Renal cortical epithelial cell (primary cell): ENCODE data around the gene LRRC8C. TPM values are rescaled to one million over a fixed set of nuclear protein-coding genes. Genes with fewer than 3 reads are reported as not detected.

Experiments
- DNase-seq: peaks from one replicate; pipeline ENCODE4 v3.0.0-alpha.2; 2011; ENCODE audit warnings: low read depth
- total RNA-seq: library from RNA; depleted of rRNA; stranded (reverse); fragments of >200 nt; gene quantifications from 2 replicates; pipeline ENCODE4 v1.2.3, GENCODE V29; 2014

LRRC8C gene
- total RNA-seq, 1 donor from 2014 or later, result 2.6 TPM

DNA sequence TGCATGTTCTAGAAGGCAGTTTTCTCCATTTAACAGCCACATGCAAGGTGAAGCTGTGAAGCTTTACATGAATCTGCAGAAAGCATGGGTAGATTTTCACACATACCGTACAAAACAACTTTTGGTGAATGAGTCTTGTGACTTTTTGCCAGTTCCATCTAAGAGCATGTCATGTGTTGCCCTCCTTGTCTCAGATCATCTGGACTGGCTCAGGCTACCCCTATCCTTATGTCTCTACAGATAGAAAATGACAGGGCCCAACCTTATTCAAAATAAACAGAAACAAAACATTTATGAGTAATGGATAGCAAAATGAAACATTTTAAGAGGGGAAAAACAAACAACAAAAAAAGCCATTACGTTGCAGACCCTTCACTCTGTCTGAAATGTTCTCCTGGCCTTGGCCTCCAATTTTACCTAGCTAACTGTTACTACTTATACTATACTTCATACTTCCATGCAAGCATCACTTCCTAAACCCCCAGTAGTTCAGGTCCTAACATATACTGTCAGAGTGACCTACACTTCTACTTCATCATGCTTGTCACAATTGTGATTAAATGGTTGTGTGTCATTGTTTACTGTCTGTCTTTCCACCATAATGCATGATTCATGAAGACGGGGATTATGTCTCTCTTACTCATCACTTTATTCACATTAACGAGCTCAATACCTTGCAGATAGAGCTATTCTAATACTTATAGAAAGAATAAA is 39.0 kb downstream of the LRRC8C start:
- DNase-seq, result peak; percentile 22

DNA sequence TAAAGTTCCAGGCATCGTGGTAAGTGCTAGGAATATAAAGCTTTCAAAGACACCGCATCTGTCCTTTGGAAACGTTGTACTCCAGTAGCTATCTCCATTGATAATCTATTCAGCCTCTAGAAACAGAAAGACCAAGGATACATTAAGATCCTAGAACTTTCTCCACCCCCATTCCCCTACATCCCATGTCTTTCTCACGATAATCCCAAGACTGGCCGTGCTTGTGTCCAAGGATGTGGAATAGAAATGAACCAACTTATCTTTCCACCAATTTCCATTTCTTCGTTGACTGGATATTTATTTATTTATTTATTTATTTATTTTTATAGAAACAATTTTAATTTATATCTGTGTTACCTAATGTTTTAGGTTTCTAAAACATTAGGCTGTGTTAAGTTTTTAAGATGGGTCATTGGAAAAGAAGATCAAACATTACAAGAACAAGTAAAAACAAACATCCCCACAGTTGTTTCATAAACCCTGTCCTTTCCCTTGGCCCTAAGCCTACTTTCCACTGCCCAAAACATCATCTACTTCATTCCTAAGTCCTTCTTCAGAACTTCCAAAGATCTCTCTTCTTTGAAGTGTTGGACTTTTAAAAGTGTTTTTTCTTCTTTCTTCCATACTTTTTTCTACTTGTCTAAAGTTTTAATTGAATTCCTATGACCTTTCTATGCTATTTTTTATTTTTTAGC is 39.7 kb downstream of the LRRC8C start:
- no peak for DNase-seq

DNA sequence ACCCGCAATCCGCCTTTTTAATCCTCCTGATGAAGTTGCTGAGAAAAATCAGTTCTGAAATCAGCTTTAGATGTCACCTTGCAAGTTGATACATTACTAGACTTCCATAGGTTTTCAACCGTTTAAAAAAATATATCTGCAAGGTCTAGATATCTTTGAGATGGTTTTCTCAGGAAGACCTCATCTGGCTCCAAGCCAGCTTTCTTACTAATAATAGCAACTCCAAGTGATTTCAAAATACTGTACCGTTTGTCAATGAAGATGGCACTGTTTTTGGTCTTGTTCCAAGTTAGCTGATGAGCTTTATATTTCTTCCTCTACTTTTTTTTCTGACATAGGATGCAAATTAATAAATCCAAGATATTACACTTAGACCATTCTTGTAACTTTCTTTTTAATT is 40.3 kb downstream of the LRRC8C start:
- no peak for DNase-seq

DNA sequence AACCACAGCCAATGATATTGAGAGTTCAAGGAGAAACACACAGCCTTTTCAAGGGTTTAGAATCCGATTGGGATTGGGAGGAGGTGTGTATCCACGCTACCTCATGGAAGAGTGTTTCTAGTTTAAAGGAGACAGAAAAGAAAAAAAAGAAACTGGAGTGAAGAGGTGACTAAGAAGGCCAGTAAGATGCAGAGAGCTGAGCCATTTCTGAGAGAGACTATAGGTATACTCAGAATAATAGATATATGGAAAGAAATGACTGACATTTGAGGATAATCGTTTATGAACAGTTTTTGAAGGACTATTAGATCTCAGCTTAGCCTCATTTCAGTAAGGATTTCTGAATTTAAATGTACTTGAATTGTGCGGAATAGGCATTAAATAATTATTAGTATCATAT is 42.8 kb downstream of the LRRC8C start:
- no peak for DNase-seq

DNA sequence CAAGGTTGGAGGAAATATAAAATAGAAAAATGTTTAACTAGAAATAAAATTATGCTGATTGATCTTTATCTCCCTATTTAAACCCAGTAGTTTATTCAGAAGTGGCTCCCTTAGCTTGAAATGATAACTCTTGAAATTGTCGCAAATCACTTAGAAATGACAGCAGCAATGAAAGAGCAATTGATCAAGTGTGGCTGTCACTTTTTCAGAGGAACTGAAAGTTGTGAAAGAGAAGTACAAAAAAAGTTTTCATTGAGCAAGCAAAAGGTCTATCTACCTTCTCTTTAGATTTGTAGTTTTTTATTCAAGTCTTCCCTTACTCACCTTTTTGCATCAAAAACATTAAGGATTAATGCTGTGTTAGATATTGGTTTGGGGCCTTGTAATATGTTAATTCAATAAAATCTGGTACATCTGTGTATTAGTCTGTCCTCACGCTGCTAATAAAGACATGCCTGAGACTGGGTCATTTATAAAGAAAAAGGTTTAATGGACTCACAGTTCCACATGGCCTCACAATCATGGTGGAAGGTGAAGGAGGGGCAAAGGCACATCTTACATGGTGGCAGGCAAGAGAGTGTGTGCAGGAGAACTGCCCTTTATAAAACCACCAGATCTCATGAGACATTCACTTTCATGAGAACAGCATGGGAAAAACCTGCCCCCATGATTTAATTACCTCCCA is 48.3 kb downstream of the LRRC8C start:
- no peak for DNase-seq

DNA sequence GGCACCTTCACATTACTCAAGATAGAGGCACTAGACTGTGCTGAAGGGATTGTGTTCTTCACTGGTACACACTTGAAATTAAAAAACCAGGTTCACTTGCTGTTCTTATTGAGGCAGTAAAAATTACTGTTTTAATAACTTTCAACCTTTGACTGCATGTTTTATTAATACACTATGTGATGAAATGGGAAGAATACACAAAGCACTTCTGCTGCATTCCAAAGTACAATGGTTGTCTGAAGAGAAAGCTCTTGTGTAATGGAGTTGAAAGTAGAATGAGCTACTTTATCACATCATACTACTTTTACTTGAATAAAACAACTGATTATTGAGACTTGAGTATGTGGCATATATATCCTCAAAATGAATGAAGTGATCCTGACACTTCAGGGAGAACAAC is 49.7 kb downstream of the LRRC8C start:
- DNase-seq, result no peak

DNA sequence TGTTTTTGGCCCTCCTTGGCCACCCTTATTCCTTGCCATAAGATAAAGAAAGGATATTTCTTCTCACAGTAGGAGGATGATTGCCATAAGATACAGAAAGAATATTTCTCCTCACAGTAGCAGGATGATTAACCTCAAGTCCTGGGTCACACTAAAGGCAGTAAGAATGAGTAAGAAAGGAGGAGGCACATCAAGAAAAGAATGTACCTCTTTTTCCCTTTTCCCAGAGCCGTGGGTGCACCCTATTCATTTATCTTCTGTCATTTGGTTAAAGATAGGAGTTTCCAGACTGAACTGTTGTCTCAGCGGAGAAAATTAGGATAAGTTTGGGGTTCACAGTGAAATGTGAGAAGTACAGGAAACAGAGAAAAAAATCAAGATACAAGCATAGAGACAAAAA is 52.5 kb downstream of the LRRC8C start:
- DNase-seq, result no peak

DNA sequence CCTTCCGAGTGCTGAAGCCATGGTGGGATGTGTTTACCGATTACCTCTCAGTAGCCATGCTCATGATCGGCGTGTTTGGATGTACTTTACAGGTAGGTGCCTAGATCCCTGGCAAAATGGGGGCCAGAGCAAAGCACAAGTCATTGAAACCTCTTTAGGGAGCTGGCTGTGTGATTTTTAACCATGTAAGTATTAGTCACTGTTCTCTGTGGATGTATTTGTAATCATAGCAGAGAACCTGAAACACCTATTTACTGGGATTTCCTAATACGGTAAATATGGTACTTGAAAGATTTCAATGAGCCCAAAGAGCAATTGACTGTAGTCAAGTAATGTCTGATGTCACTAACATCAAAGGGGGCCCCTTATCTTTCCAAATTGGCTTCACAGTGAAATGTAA is 53.6 kb downstream of the LRRC8C start:
- DNase-seq, result peak; percentile 10

DNA sequence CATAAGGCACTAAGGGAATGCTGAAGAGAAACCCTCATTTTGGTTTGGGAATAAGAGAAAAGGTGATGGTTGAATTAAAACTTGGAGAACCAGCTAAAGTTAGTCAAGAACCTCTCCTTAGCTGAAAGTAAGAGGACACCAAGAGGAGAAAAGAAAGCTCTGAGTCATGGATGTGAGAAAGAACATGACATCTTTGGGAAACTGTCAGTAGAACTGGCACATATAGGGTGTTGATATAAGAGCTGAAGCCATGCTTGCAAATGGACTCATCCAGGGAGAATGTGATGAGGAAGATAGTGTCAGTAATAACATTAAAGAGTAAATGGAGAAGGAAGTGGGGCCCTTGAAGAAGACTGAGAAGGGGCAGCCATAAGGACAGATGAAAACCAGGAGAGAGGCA is 54.3 kb downstream of the LRRC8C start:
- DNase-seq, result no peak

DNA sequence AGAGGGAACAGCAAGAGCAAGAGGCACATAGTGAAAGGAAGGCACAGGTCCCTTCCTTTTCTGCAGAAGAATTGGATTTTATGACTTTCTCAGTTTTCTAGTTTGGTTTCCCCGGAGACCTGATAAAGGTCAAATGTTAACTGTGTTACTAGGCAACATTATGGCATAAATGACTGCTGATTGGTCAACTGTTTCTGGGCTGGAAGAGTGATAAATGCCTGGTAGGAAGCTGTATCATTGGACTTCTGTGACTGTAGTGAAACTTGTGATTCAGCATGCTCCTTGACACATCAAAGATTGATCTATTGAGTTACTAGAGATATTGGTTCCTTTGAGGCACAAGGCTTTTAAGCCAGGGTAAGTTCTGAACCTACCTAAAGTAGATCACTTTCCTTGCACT is 55.7 kb downstream of the LRRC8C start:
- peak; percentile 6 for DNase-seq

DNA sequence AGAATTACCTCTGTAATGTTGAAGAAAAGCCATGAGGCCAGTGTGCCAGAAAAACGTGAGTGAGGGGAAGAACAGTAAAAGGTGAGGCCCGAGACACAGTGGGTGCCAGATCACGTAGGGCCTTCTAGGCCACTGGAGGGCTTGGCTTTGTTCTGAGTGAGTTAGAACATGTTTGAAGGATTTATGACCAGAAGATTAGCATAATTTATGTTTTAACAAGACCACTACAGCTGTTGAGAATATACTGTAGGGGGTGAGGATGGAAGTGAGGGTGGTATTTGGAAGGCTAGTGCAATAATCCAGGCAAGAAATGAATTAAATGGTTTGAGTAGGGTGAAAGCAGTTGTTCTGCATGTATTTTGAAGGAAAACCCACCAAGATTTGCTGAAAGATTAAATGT is 56.3 kb downstream of the LRRC8C start:
- DNase-seq, result no peak

DNA sequence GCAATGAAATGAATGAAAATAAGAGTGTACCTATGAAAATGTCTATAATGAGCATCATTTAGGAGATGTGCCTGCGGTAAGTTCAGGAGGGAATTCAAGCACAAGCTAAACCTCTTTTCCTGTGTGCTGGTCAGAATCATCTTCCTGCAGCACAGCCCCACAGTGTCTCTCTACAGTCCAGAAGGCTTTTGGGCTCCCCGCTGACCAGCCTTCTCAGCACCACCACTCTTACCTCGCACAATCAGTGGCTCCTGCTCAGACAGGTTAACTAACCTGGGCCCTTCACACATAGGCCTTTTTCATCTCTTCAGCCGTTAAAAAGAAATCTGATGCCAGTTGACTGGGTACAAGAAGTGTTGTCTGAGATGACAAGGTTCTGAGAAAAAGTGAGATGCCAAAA is 57.7 kb downstream of the LRRC8C start:
- no peak for DNase-seq

DNA sequence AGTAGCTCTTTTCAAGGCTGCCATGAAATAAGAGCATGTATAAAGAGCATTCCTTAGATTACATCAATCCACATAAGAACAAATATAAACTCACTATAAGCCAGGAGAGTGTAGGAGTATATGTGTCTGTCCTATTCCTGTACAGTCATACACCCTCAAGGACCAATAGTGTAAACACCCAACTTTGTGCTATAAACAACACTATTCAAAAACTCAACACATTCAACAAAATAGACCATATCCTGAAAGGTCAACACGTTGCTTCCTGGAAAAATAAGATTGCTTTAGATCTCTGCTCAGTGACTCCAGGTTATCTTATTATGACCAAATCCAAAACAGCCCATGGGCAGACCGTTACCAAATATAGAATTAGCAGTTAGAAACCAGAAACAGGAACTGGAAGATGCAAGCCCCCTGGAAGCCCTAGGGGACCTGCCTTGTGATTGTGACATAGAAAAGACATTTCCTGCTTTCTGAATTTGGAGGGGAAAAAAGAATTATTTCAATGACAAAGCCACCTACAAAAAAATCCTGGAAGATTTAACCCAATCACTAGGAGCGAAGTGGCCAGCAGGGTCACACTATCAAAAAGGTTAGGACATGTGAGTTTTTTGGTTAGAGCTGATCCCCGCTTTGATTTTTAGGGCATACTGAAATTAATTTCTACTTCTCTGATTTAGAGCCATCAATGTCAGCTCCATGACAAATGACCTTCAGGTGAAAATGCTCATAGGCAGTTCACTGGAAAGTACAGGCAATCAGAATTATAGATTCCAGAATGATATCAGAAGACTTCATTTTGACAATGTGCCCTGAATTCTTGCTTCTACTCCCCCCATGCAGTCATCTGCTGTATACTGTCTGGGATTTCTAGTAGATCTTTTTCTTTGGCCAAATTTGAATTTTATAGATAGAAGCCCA is 59.9 kb downstream of the LRRC8C start:
- DNase-seq, result no peak

DNA sequence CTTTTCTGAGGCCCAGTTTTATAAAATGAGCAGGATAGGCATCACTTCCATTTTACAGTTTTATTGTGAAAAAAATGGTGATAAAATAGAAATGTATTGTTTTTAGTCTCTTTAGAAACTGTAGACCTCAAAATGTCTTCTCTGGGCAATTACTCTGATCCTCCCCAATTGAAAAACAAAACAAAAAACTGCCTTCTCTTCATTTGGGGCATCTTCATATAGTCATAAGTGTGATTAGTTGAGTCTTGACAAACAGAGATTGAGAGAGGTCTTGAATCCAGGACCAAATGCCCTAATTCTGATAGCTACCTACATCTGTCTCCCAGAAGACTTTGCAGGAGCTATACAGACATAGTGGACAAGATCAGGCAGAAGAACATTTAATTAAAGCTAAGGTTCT is 62.9 kb downstream of the LRRC8C start:
- no peak for DNase-seq

DNA sequence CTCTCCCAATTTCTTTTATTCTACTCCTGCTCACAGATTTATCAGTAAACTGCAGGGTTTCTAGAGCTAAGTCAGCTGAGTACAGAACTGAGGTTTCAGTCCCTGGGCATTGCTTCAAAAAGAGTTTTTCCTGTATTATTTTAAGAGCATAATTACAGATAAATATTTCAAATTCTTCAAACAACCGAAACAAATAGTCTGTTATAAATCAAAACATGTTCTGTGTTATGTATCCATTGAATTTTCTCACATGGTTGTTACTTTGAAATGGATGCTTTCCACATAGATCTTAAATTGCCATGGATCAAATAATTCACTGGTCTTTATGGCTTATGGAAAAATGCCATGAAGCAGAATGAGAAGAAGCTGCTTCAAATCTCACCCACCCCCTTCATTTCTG is 64.5 kb downstream of the LRRC8C start:
- no peak for DNase-seq

DNA sequence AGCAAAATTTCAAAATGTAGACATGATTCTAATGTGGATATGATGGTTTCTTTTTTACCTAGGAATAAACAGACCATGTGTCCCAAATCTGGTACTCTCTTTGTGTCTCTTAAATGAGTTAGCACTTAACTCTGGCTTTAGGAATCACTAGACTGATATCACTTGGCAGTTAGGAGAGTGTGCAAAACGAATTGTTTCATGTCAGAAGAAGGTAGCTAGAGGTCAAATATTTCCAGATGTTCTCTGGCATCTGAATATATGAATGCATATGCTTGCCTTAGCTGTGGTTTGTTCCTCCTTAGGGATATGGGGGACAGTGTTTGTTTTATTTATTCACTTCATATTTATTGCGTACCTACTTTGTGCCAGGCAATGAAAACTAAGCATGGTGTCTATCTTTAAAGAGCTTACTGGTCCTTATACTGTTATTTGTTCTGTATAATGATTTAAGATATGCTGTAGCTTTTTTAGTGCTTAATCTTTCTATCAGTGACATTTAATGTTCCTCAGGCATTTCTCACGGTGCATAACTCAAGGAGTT is 65.2 kb downstream of the LRRC8C start:
- DNase-seq, result no peak

DNA sequence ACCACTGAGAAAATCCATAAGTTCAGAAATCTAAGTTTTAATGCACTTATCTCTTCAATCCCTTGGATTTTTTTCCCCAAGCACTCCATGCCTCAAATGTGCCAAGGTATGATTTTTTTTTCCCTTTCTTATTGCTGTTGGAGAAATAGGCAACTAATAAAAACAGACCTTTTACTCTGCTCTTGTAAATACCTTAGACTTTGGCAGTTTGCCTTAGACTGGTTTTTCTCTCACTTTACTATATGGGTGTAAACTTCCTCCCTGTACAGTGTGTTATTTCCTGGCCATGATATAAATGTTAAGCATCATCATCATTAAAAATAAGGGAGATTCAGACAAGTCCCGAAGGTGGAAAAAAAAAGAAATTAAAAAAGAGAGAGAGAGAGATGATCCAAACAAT is 65.7 kb downstream of the LRRC8C start:
- peak; percentile 27 for DNase-seq

DNA sequence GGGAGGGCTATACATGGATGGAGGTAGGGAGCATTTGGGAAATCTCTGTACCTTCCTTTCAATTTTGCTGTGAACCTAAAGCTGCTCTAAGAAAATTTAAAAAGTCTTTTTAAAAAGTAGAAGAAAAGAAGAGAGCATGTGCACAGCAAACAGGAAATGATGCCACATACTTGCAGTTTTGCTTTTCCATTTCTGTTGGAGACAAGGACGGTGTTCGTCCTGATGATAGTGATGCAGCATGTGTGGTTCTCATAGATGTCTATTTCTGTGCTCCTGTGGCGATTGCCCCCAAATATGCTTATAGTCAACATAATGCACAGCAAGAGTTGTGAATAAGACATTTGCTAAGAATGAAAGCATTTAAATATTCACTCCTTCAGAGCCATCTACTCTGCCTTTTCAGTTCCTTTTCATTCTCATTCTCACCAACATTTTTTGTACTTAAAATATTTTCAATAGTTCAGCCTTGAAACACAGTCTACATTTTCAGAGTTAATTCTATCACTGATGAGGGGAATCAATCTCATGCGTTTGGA is 66.6 kb downstream of the LRRC8C start:
- no peak for DNase-seq

DNA sequence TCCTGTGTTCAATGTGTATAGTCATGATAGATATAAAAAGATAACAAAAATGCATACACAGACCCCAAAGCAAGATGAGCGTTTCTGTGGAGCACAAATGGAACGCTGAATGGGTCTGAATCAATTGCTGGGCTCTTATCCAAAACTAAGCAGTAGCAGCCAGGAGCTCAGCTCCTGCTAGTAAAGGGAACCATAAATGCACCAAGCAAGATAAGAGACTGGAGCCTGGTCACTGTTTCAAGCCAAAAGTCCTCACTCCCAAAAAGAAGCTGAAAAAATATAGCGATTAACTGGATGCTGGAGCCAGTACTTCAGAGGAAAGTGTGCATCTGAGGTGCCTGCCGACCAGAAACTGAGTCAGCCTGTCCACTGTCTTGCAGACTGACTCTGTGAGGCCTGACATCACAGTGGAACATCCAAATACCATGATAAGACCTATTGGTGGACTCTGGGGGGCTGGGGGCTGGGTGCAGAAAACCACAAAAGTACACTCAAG is 68.9 kb downstream of the LRRC8C start:
- no peak for DNase-seq

DNA sequence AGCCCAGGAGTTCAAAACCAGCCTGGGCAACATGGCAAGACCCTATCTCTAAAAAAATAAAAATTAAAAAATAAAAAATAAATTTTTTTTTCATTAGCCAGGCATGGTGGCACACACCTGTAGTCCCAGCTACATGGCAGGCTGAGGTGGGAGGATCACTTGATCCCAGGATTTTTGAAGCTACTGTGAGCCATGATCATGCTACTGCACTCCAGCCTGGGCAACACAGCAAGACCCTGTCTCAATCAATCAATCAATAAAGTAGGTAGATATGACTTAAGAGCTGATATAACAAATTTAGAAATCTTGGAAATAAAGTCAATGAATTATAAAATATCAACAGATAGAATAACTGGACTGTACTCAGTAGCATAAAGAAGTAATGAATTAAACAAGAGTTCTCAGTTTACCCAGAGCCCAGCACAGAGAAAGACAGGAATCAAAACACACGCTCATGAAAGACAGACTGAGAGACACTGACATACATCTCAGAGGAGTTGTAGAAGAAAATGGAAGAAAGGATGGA is 69.7 kb downstream of the LRRC8C start:
- DNase-seq, result no peak

DNA sequence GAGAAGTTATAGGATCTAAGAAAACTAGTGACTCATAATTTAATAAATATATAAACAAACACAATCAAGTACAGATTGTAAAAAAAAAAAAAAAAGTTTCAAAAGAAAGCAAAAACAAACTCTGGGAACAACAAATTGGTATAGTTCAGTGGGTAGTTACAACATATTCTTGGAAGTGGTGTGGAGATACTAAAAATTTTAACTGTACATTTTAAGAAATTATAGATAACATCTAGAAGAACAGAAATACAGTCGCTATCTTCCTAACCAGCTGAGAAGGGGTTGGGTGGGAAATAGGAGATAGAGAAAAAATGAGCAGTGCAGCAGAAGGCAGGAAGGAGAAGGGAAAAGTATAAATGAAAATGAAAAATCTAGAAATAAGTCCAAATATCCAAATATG is 70.5 kb downstream of the LRRC8C start:
- DNase-seq, result no peak
